HG03439 (cell line): ENCODE measurements around the gene NTN5.

Experiments used
- ATAC-seq: cut with Tn5 transposase; IDR thresholded peaks from one replicate; pipeline ENCODE4 v1.9.1; 2021; ENCODE audit warnings: mild to moderate bottlenecking, moderate library complexity; ENCODE audit not compliant: unreplicated experiment

NTN5 gene

DNA sequence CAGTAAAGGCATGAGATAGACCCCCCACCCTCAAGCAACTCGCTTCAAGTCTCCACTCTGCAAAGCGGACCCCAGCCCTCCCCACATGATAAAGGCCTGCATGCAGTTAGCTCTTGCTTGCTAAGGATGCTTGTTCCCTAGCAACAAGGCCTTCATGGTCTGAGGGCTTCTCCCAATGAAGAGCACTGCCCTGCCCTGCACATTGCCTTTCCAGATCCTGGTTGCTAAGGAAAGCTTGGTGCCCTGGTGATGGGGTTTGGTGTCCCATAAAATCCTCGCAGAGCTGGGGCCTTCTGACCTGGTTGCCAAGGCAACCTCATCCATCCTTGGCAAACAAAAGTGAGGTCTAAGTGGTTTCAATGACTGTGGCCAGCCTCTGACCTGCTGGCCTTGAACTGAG is 41.6 kb downstream of the NTN5 start:
- ATAC-seq, result no peak

- ATAC-seq, result no peak
Measured at GRCh38 chr19:48630296-48631063, 42.3 kb downstream of the NTN5 start.

GRCh38 chr19:48629599-48630295 is 43.1 kb downstream of the NTN5 start:
- no peak for ATAC-seq

DNA sequence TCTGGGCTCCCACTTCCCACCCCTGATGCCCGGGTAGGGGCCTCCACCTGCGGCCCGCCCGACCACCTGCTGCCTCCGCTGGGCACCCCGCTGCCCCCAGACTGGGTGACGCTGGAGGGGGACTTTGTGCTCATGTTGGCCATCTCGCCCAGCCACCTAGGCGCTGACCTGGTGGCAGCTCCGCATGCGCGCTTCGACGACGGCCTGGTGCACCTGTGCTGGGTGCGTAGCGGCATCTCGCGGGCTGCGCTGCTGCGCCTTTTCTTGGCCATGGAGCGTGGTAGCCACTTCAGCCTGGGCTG is 43.6 kb downstream of the NTN5 start:
- no peak for ATAC-seq

- ATAC-seq, result no peak
Measured at GRCh38 chr19:48628486-48629296, 44.1 kb downstream of the NTN5 start.

DNA sequence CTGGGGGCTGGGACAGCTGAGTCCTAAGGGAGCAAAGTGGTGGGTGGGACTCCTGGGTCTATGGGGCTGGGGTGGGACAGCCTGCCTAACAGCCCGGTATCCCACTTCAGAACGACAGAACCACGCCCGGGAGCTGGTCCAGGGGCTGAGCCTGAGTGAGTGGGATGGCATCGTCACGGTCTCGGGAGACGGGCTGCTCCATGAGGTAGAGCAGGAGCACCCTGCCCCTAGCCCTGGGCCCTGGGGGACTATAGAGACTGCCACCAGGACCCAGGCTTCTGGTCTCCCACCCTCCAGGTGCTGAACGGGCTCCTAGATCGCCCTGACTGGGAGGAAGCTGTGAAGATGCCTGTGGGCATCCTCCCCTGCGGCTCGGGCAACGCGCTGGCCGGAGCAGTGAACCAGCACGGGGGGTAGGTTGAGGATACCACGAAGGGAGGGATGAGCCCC is 44.9 kb downstream of the NTN5 start:
- no peak for ATAC-seq

- no peak for ATAC-seq
Measured at GRCh38 chr19:48627201-48627864, 45.5 kb downstream of the NTN5 start.

- ATAC-seq, result no peak
Measured at GRCh38 chr19:48625891-48626327, 46.9 kb downstream of the NTN5 start.

GRCh38 chr19:48624791-48625723 is 47.8 kb downstream of the NTN5 start:
- ATAC-seq, result no peak

DNA sequence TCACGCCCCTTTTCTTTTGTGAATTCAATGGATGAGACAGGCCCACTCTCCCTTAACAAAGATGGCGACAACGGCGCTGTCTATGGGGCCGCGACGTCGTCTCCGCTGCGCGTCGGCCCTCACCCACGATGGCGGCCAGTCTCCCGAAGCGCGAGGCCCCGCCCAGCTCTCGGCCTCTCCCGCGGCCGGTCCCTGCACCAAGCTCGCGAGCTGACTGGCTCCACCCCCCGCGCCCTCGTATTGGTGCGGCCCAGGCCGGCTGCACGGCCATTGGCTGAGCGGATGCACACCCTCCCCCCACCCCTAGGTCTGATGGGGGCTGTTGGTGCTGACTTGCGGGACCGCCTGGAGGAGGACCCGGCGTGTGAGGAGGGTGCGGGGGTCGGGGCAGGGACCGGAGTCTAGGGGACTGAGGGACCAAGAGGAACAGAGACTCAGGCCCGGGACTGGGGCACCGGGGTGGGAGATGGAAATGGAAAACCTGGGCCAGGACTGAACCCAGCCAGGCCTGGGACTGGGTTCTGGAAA is 48.7 kb downstream of the NTN5 start:
- peak; percentile 37 for ATAC-seq

GRCh38 chr19:48623556-48624066 is 49.2 kb downstream of the NTN5 start:
- ATAC-seq, result no peak

DNA sequence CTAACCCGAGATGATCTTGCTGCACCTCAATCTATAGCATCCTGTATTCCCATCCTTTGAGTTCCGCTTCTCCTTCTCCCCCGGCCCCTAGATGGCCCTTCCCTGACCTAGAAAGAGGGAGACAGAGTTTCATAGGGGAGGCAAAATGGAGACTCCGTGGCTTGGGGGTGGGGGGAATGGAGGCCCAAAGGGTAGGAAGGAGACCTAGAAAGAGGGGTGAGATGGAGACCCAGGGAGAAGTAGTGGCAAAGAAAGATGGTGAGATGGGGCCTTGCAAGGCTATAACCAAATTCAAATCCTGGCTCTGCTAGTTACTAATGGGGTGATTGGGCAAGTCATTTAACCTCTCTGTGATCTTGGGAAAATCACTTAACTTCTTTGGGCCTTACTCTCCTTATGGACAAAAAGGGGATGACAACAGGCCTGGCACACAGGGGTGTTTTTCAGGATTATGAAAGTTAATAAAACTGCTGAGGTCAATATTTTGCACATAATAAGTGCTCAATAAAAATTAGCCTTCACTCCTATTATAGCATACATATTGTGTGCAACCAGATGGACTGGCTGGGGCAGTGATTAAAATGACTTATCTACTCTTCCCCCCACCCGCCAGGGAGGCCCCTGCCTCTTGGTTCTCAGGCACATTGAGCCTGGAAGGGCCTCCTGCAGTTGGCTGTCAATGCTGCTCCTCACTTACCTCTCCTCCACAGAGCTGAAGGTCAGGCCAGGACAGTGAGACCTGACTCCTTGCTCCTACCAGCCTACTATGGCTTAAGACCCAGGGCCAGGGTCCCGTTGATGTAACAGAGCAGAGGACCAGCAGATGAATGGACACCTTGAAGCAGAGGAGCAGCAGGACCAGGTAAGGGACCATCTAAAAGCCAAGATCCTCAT is 52.9 kb downstream of the NTN5 start:
- no peak for ATAC-seq

GRCh38 chr19:48618916-48619691 is 53.7 kb downstream of the NTN5 start, which contains the start of the genes RPL18 and SPHK2:
Gene RPL18, minus strand, starts transcription at chr19:48619178. Its CDS starts 35 bp downstream, at chr19:48619143.
Gene SPHK2, plus strand, starts transcription at chr19:48619506. Its CDS starts 1,009 bp downstream, at chr19:48620515.
- peak; percentile 89 for ATAC-seq

- no peak for ATAC-seq
Measured at GRCh38 chr19:48618278-48618915, 54.4 kb downstream of the NTN5 start.

DNA sequence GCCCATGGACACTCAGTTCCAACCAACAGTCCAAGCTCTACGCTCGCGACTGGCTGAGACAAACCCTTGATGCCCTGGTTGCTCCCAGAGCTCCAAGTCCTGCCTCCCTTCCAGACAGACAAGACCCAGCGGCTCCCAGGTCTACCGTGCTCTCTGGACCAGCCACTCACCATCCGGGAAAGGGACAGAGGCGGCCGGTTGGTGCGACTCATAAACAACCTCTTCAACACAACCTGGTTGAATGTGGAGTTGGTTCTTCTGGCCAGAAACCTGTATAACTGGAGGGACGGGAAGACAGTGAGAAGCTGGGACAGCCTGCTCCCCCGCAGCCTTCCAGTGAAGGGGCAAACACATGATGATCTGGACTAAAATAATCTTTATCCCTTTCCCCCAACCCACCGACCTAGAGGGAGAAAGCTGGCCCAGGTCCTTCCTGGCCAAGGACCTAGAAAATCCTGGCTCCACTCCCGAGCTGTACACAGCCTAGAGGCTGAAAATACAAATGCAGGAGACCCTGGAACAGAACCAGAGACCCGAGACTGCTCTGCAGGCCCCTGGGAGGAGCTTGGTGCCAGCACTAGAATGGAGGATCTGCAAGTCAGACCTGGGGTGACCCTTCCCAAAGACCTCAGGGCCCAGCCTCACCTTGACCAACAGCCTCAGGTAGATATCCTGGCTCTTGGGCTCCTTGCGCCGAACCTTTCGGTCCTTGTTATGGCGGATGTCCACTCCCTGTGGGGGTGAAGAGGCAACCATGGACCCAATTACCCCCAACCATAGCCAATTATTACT is 55.5 kb downstream of the NTN5 start:
- ATAC-seq, result no peak

GRCh38 chr19:48616491-48617056 is 56.2 kb downstream of the NTN5 start:
- no peak for ATAC-seq
